Transverse colon (tissue), 4 donors: ENCODE results near the gene ZNF22. TPM values are rescaled to one million over a fixed set of nuclear protein-coding genes. Genes with fewer than 3 reads are reported as not detected.

Experiments used
- DNase-seq: peaks from one replicate; pipeline ENCODE4 v3.0.0-alpha.2; 2019
- H3K27ac ChIP-seq, 4 donors: fragments of 200-600 bp; sonication (generic); 2 replicates each; pipeline ENCODE4 v1.5.1; 2016 to 2018; ENCODE audit warnings: inconsistent platforms in 4 of 4
- H3K27me3 ChIP-seq: fragments of 200-600 bp; sonication (generic); 2 replicates; pipeline ENCODE4 v1.5.1; 2017; ENCODE audit warnings: inconsistent platforms
- H3K36me3 ChIP-seq, 4 donors: fragments of 200-600 bp; sonication (generic); 2 replicates each; pipeline ENCODE4 v1.5.1; 2017 to 2019; ENCODE audit warnings: inconsistent platforms in 4 of 4
- H3K4me1 ChIP-seq, 4 donors: fragments of 200-600 bp; sonication (generic); 2 replicates each; pipeline ENCODE4 v1.5.1; 2017 to 2020; ENCODE audit warnings: inconsistent platforms in 4 of 4
- H3K4me3 ChIP-seq, 4 donors: fragments of 200-600 bp; sonication (generic); 1 replicate in 1 of 4; 2 replicates in 3 of 4; pipeline versions ENCODE4 v1.5.1 to v1.6.1; 2017 to 2019; ENCODE audit warnings: inconsistent platforms in 4 of 4
- H3K9me3 ChIP-seq, 2 donors: fragments of 200-600 bp; sonication (generic); 2 replicates each; pipeline ENCODE4 v1.5.1; 2017 to 2019; ENCODE audit warnings: inconsistent platforms in 2 of 2
- EP300 ChIP-seq: sonication (generic); formaldehyde crosslinking; IDR thresholded peaks from one replicate; pipeline ENCODE4 v1.6.1; 2017; ENCODE audit warnings: antibody characterized with exemption, low read depth
- POLR2A ChIP-seq: fragments of 450-650 bp; IDR thresholded peaks from one replicate; pipeline ENCODE4 v1.6.1; 2016; ENCODE audit warnings: antibody characterized with exemption, mild to moderate bottlenecking, moderate library complexity
- POLR2AphosphoS5 ChIP-seq, 3 donors: sonication (generic); formaldehyde crosslinking; IDR thresholded peaks; one replicate each; pipeline ENCODE4 v1.6.1; 2016; ENCODE audit warnings: antibody characterized with exemption in 3 of 3
- WGBS, 2 donors: methylation state at CpG; one replicate each; pipeline ENCODE4 v1.1.5; 2018; ENCODE audit warnings: low coverage in 1 of 2; 5-methylcytosine and 5-hydroxymethylcytosine counted together
- in situ Hi-C, 4 donors: fragments of 200-750 bp; cut with MboI; loops; one replicate each; pipeline versions ENCODE4 v1.15.0 to v1.15.1; 2017; ENCODE audit warnings: low sequenced_read_pairs in 3 of 4, low pct_ligation_motif_present in 1 of 4, low pct_unique_long_range_greater_than_20kb in 1 of 4
- intact Hi-C: fragments of 100-400 bp; cut with DNase I; formaldehyde crosslinking; loops from one replicate; pipeline ENCODE4 v1.15.1; 2023; ENCODE audit warnings: low total_unique reads
- total RNA-seq, 4 donors: library from RNA; depleted of rRNA; stranded (reverse); fragments of >200 nt; gene quantifications; one replicate each; pipeline ENCODE4 v1.1.0, GENCODE V29; 2016
- TF ChIP-seq, protein P1 (sequence below), 5 experiments: fragments of 200-600 bp in 3 of 5; fragments of 450-650 bp in 2 of 5; sonication (generic) in 3 of 5; IDR thresholded peaks; 1 replicate in 2 of 5; 2 replicates in 3 of 5; pipeline ENCODE4 v1.5.1; 2016 to 2017; ENCODE audit warnings: antibody characterized with exemption in 5 of 5, inconsistent platforms in 3 of 5, mild to moderate bottlenecking in 2 of 5, moderate library complexity in 1 of 5

Gene ZNF22
- total RNA-seq, result 10 to 100 TPM in 1 of 4 donors, 1 to 10 TPM in 3; 4.6 to 14.3 (median 9.5) TPM

GRCh38 chr10:45000752-45001380 lies at the start of gene ZNF22:
Gene ZNF22 (plus strand): TSS chr10:45000923. CDS start chr10:45003369, 2,446 bp downstream.
- Histone ChIP-seq H3K27ac (peak within 1 kb of the TSS; percentile 90 to 95 (median 94)), H3K4me3 (peak within 1 kb of the TSS; percentile 29 to 63 (median 56)), H3K9me3 (no peaks in the 10 kb centered on the region), H3K4me1 (peaks cover 18 to 56% (median 28%) of the 10 kb centered on the region in 4 donors), H3K27me3 (no peaks in the 10 kb centered on the region), H3K36me3 (peaks cover 0 to 10% (median 4%) of the 10 kb centered on the region in 4 donors)
- in situ Hi-C loops (no loop called here), intact Hi-C loops (no loop called here)
- WGBS, 2 donors, result 0% methylated on average over 38 of the region's 79 CpGs; no CpG with 5 or more reads in 1 of the 2 donors
- peak; percentile 74 for DNase-seq
- TF ChIP-seq EP300 (no peak), POLR2AphosphoS5 (IDR thresholded peaks at IDR 0.05) (peak in 2 of 3 donors; percentile 52 to 78), POLR2A (peak; percentile 35)
- TF ChIP-seq, protein P1, sequence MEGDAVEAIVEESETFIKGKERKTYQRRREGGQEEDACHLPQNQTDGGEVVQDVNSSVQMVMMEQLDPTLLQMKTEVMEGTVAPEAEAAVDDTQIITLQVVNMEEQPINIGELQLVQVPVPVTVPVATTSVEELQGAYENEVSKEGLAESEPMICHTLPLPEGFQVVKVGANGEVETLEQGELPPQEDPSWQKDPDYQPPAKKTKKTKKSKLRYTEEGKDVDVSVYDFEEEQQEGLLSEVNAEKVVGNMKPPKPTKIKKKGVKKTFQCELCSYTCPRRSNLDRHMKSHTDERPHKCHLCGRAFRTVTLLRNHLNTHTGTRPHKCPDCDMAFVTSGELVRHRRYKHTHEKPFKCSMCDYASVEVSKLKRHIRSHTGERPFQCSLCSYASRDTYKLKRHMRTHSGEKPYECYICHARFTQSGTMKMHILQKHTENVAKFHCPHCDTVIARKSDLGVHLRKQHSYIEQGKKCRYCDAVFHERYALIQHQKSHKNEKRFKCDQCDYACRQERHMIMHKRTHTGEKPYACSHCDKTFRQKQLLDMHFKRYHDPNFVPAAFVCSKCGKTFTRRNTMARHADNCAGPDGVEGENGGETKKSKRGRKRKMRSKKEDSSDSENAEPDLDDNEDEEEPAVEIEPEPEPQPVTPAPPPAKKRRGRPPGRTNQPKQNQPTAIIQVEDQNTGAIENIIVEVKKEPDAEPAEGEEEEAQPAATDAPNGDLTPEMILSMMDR (IDR thresholded peaks at IDR 0.05), result peak in 4 of 5 experiments; percentile 7 to 29 (median 24)

GRCh38 chr10:44951576-44952226 lies 49.0 kb upstream of the ZNF22 start:
- Histone ChIP-seq H3K4me1 (peaks cover 0 to 4% (median 0%) of the 10 kb centered on the region in 4 donors), H3K27ac (no peak overlapping the region), H3K4me3 (no peak overlapping the region), H3K9me3 (no peaks in the 10 kb centered on the region), H3K27me3 (no peaks in the 10 kb centered on the region), H3K36me3 (no peaks in the 10 kb centered on the region)
- intact Hi-C loops, result no loop called here
- in situ Hi-C loops, result no loop called here
- DNase-seq, result no peak
- 83 to 86% methylated on average over 3 to 7 of the region's 7 CpGs for WGBS, 2 donors
- no peak for TF ChIP-seq POLR2AphosphoS5 (IDR thresholded peaks at IDR 0.05)
- TF ChIP-seq, protein P1 (IDR thresholded peaks at IDR 0.05), result no peak

GRCh38 chr10:44952779-44953231 lies 47.9 kb upstream of the ZNF22 start:
- Histone ChIP-seq H3K9me3 (no peaks in the 10 kb centered on the region), H3K27ac (no peak overlapping the region), H3K36me3 (no peaks in the 10 kb centered on the region), H3K4me1 (peaks cover 0 to 8% (median 2%) of the 10 kb centered on the region in 4 donors), H3K4me3 (no peak overlapping the region), H3K27me3 (no peaks in the 10 kb centered on the region)
- no peak for TF ChIP-seq POLR2A
- intact Hi-C loops, result no loop called here
- in situ Hi-C loops, result no loop called here
- 40 to 78% methylated on average over 1 to 2 of the region's 2 CpGs for WGBS, 2 donors
- no peak for DNase-seq

GRCh38 chr10:44954042-44954441 lies 46.7 kb upstream of the ZNF22 start:
- no peaks in the 10 kb centered on the region for H3K36me3 ChIP-seq
- TF ChIP-seq POLR2AphosphoS5 (IDR thresholded peaks at IDR 0.05) (no peak), POLR2A (no peak), EP300 (no peak)
- TF ChIP-seq, protein P1 (IDR thresholded peaks at IDR 0.05), result no peak
- intact Hi-C loops (no loop called here), in situ Hi-C loops (no loop called here)
- no peak overlapping the region for H3K27ac ChIP-seq
- no peaks in the 10 kb centered on the region for H3K9me3 ChIP-seq
- DNase-seq, result no peak
- H3K27me3 ChIP-seq, result no peaks in the 10 kb centered on the region
- peaks cover 0 to 20% (median 13%) of the 10 kb centered on the region in 4 donors for H3K4me1 ChIP-seq
- no peak overlapping the region for H3K4me3 ChIP-seq
